ENCODE data around the gene ATG4C. TPM values are rescaled to one million over a fixed set of nuclear protein-coding genes. Genes with fewer than 3 reads are reported as not detected.

The ATG4C gene
- total and polyA plus RNA-seq, 2 of the 13 experiments (the other 11 are each of a cell fraction or from before 2014, with no cell fraction given) = 4.0 to 11.2 TPM

- H3K36me3 ChIP-seq (replicated peaks in 1 of 2; ENCODE audit: control insufficient read depth in 1 of 2, insufficient read depth in 2 of 2, low read length in 2 of 2) = no peaks in the 10 kb centered on the region
- H3K79me2 ChIP-seq (ENCODE audit: insufficient read depth, low read length) = no peaks in the 10 kb centered on the region
- 0 out of 2 replicates have a peak overlapping the region, but pooled peaks have one; percentile 41 for H3K4me2 ChIP-seq (ENCODE audit: low read depth, low read length)
- peaks cover 12% of the 10 kb centered on the region for H3K4me1 ChIP-seq (ENCODE audit: insufficient read depth, low read length)
- H3K27ac ChIP-seq (ENCODE audit: extremely low read length, insufficient read depth, low read length) = no peak overlapping the region
- BruUV-seq (replicated peaks) = no TSS peak
- no peaks in the 10 kb centered on the region for H4K20me1 ChIP-seq (ENCODE audit: insufficient read depth, low read length)
- H2AFZ ChIP-seq (ENCODE audit: low read length) = no peak overlapping the region
- POLR2A ChIA-PET = no interaction called here
- WGBS (ENCODE audit: low lambda C conversion rate) = 68% methylated on average over 8 of the region's 8 CpGs
- ATAC-seq = no peak
- H3K4me3 ChIP-seq (replicated peaks in 1 of 3; ENCODE audit: insufficient read depth in 1 of 3, low read depth in 2 of 3, low read length in 3 of 3) = no peak overlapping the region
- peaks cover 0 to 3% of the 10 kb centered on the region in 2 experiments; a peak in 2 of 5 replicates for H3K27me3 ChIP-seq (ENCODE audit: control insufficient read depth in 1 of 2, insufficient read depth in 2 of 2, low read length in 2 of 2)
- no peak for FAIRE-seq
- CTCF ChIA-PET (ENCODE audit: low intra/inter-chr PET ratio, low total read pairs) = no interaction called here
- intact Hi-C loops (cut with micrococcal nuclease; ENCODE audit: unreplicated experiment) (no loop called here), in situ Hi-C loops (cut with HindIII; ENCODE audit: extremely low pct_ligation_motif_present, low pct_unique_long_range_greater_than_20kb) (loop anchor here (10.0 kb wide), 1 partner anchor 59 kb away; no protein-coding TSS in a partner anchor)
- no peak for TF ChIP-seq ZBTB1 (CRISPR knock-in tag; IDR thresholded peaks at IDR 0.05; ENCODE audit: borderline replicate concordance)
- TF ChIP-seq ZNF326 (CRISPR knock-in tag; IDR thresholded peaks at IDR 0.05; ENCODE audit: borderline replicate concordance) = no peak
- no peak for TF ChIP-seq SMAD3 (CRISPR knock-in tag; IDR thresholded peaks at IDR 0.05)
- TF ChIP-seq REXO4 (CRISPR knock-in tag; IDR thresholded peaks at IDR 0.05; ENCODE audit: borderline replicate concordance) = no peak
- H3K9me3 ChIP-seq (ENCODE audit: low read length) = no peaks in the 10 kb centered on the region
- no peak for DNase-seq (ENCODE audit: low spot score)
- no peak overlapping the region for H3K9ac ChIP-seq (ENCODE audit: insufficient read depth, low read depth, low read length)
Observed at GRCh38 chr1:62903982-62904855, 120.3 kb downstream of the ATG4C start.

- TF ChIP-seq IKZF4 (CRISPR knock-in tag; IDR thresholded peaks at IDR 0.05; ENCODE audit: borderline replicate concordance, low read depth, not compliant biosample characterization) = no peak
- TF ChIP-seq HOXA7 (CRISPR knock-in tag; IDR thresholded peaks at IDR 0.05) = no peak
- no peak for TF ChIP-seq ZNF879 (CRISPR knock-in tag; IDR thresholded peaks at IDR 0.05)
- TF ChIP-seq ZNF672 (CRISPR knock-in tag; IDR thresholded peaks at IDR 0.05) = no peak
- TF ChIP-seq NRL (CRISPR knock-in tag; IDR thresholded peaks at IDR 0.05; ENCODE audit: borderline replicate concordance) = no peak
- no peak for TF ChIP-seq JUNB (CRISPR knock-in tag; IDR thresholded peaks at IDR 0.05; ENCODE audit: borderline replicate concordance)
- TF ChIP-seq ZBTB7A (CRISPR knock-in tag; IDR thresholded peaks at IDR 0.05) = no peak
- TF ChIP-seq MAZ (IDR thresholded peaks at IDR 0.05; ENCODE audit: borderline replicate concordance, low read depth, low read length) = no peak
- TF ChIP-seq MAZ (CRISPR knock-in tag; IDR thresholded peaks at IDR 0.05; ENCODE audit: low read depth) = no peak
- no peak for TF ChIP-seq TAF15 (IDR thresholded peaks at IDR 0.05; ENCODE audit: low read depth, low read length, poor library complexity, severe bottlenecking)
- Histone ChIP-seq H3K4me3 (replicated peaks in 1 of 3; ENCODE audit: insufficient read depth in 1 of 3, low read depth in 2 of 3, low read length in 3 of 3) (no peak overlapping the region), H3K79me2 (ENCODE audit: insufficient read depth, low read length) (no peaks in the 10 kb centered on the region), H2AFZ (ENCODE audit: low read length) (no peak overlapping the region), H3K4me1 (ENCODE audit: insufficient read depth, low read length) (peaks cover 12% of the 10 kb centered on the region), H3K9me3 (ENCODE audit: low read length) (no peaks in the 10 kb centered on the region), H4K20me1 (ENCODE audit: insufficient read depth, low read length) (no peaks in the 10 kb centered on the region), H3K36me3 (replicated peaks in 1 of 2; ENCODE audit: control insufficient read depth in 1 of 2, insufficient read depth in 2 of 2, low read length in 2 of 2) (no peaks in the 10 kb centered on the region), H3K27me3 (ENCODE audit: control insufficient read depth in 1 of 2, insufficient read depth in 2 of 2, low read length in 2 of 2) (peaks cover 0 to 3% of the 10 kb centered on the region in 2 experiments; a peak in 2 of 5 replicates), H3K9ac (ENCODE audit: insufficient read depth, low read depth, low read length) (no peak overlapping the region), H3K4me2 (ENCODE audit: low read depth, low read length) (no peak overlapping the region), H3K27ac (ENCODE audit: extremely low read length, insufficient read depth, low read length) (no peak overlapping the region)
- no TSS peak for BruUV-seq (replicated peaks)
- ChIA-PET CTCF (ENCODE audit: low intra/inter-chr PET ratio, low total read pairs) (no interaction called here), POLR2A (no interaction called here)
- ATAC-seq = no peak
- no peak for FAIRE-seq
- intact Hi-C loops (cut with micrococcal nuclease; ENCODE audit: unreplicated experiment) (loop anchor here (1.0 kb wide), 1 partner anchor 64 kb away; no protein-coding TSS in a partner anchor), in situ Hi-C loops (cut with HindIII; ENCODE audit: extremely low pct_ligation_motif_present, low pct_unique_long_range_greater_than_20kb) (loop anchor here (10.0 kb wide), 1 partner anchor 60 kb away; no protein-coding TSS in a partner anchor)
- 54% methylated on average over 5 of the region's 5 CpGs for WGBS (ENCODE audit: low lambda C conversion rate)
- DNase-seq (ENCODE audit: low spot score) = no peak
Observed at GRCh38 chr1:62904856-62905225, 120.9 kb downstream of the ATG4C start.
